Non-pigmented ciliary epithelial cell (primary cell): ENCODE data around the gene PHF5A.
"Not testable (repeated sequence)": the region's sequence is repeated elsewhere in the genome, so short reads cannot be mapped to it uniquely, and the experiment has no call there.

Source experiments
- DNase-seq: peaks from one replicate; pipeline ENCODE4 v3.0.0-alpha.2; 2010; ENCODE audit warnings: low read depth

PHF5A gene

GRCh38 chr22:41487037-41487935, 18.8 kb upstream of the PHF5A start:
- DNase-seq: no peak

- DNase-seq: no peak
Observed at GRCh38 chr22:41485033-41485432, 16.5 kb upstream of the PHF5A start.

- no peak for DNase-seq
Observed at GRCh38 chr22:41482319-41482935, 13.9 kb upstream of the PHF5A start.

- DNase-seq: no peak
Observed at GRCh38 chr22:41481925-41482318, 13.4 kb upstream of the PHF5A start.

- DNase-seq: no peak
Observed at GRCh38 chr22:41481131-41481830, 12.8 kb upstream of the PHF5A start.

- DNase-seq: peak; percentile 49
Observed at GRCh38 chr22:41480397-41480735, 11.9 kb upstream of the PHF5A start.

- no peak for DNase-seq
Observed at GRCh38 chr22:41479671-41480396, 11.3 kb upstream of the PHF5A start.

- DNase-seq: no peak
Observed at GRCh38 chr22:41478891-41479521, 10.5 kb upstream of the PHF5A start.

GRCh38 chr22:41478473-41478872, 10.0 kb upstream of the PHF5A start:
- no peak for DNase-seq

GRCh38 chr22:41474872-41475451, 6.5 kb upstream of the PHF5A start:
- DNase-seq: no peak

GRCh38 chr22:41471568-41471967, 3.1 kb upstream of the PHF5A start:
- no peak for DNase-seq

GRCh38 chr22:41470886-41471285, 2.4 kb upstream of the PHF5A start:
- DNase-seq: no peak

- no peak for DNase-seq
Observed at GRCh38 chr22:41469218-41469851, 843 bp upstream of the PHF5A start.

- no peak for DNase-seq
Observed at GRCh38 chr22:41461901-41462300, 6.6 kb downstream of the PHF5A start.

- not testable (repeated sequence) for DNase-seq
Observed at GRCh38 chr22:41460071-41460470, 8.4 kb downstream of the PHF5A start.

- DNase-seq: no peak
Observed at GRCh38 chr22:41459431-41459830, 9.1 kb downstream of the PHF5A start.

- no peak for DNase-seq
Observed at GRCh38 chr22:41458161-41458728, 10.2 kb downstream of the PHF5A start.

- DNase-seq: peak; percentile 99
Observed at GRCh38 chr22:41448189-41448808, 20.2 kb downstream of the PHF5A start.

GRCh38 chr22:41447435-41448188, 20.9 kb downstream of the PHF5A start:
- DNase-seq: peak; percentile 6
